H1 (cell line): ENCODE measurements around the gene CAMTA1. TPM values are rescaled to one million over a fixed set of nuclear protein-coding genes. Genes with fewer than 3 reads are reported as not detected.

Experiments used
- CBX8 ChIP-seq: fragments of 300-800, 300-1000 bp; sonication (generic); IDR thresholded peaks from 2 replicates; pipeline ENCODE4 v1.7.1; 2016; ENCODE audit warnings: low read depth, low read length, borderline replicate concordance
- HDAC2 ChIP-seq, 2 experiments: fragments of 300-600 bp in 1 of 2; sonication (generic) in 1 of 2; IDR thresholded peaks; 2 replicates each; pipeline ENCODE4 v1.6.1; 2011 to 2012; ENCODE audit warnings: low read depth in 2 of 2, low read length in 2 of 2, mild to moderate bottlenecking in 2 of 2, moderate library complexity in 2 of 2, borderline replicate concordance in 1 of 2, inconsistent platforms in 1 of 2
- NRF1 ChIP-seq: IDR thresholded peaks from 2 replicates; pipeline ENCODE4 v1.6.1; 2011; ENCODE audit warnings: mild to moderate bottlenecking, low read depth, low read length, improper control_type of control experiment
- SIX5 ChIP-seq: IDR thresholded peaks from 2 replicates; pipeline ENCODE4 v1.6.1; 2011; ENCODE audit warnings: mild to moderate bottlenecking, low read depth, low read length
- SP2 ChIP-seq: IDR thresholded peaks from 2 replicates; pipeline ENCODE4 v1.6.1; 2012; ENCODE audit warnings: mild to moderate bottlenecking, low read length, inconsistent platforms
- TAF1 ChIP-seq: IDR thresholded peaks from 2 replicates; pipeline ENCODE4 v1.6.1; 2011; ENCODE audit warnings: mild to moderate bottlenecking, low read depth, low read length
- USF2 ChIP-seq: IDR thresholded peaks from 2 replicates; pipeline ENCODE4 v1.6.1; 2011; ENCODE audit warnings: low read length, improper control_type of control experiment
- polyA plus RNA-seq, 7 experiments: library from polyadenylated mRNA; depleted of rRNA in 3 of 7; stranded (reverse) in 5 of 7; unstranded in 2 of 7; fragments of >200 nt in 5 of 7; fragments of 200-250 nt in 2 of 7; gene quantifications; 1 replicate in 5 of 7; 2 replicates in 1 of 7; 4 replicates in 1 of 7; pipeline versions ENCODE4 v1.2.1 to v1.2.3, GENCODE V29; 2011 to 2013; ENCODE audit warnings: missing spikeins in 2 of 7, mixed read lengths in 2 of 7
- total RNA-seq: library from RNA; stranded (reverse); fragmentation: NEBNext Ultra II Directional; extraction: Animal tissue kit (Norgen Biotek cat#: 25700); gene quantifications from 2 replicates; pipeline ENCODE4 v1.2.1, GENCODE V29; 2021

Gene CAMTA1
- total and polyA plus RNA-seq, 2 of the 8 experiments (the other 6 are each of a cell fraction or from before 2014, with no cell fraction given): 65.0 to 119 TPM

- no peak for TF ChIP-seq CBX8
- no peak for TF ChIP-seq HDAC2 (IDR thresholded peaks at IDR 0.05; ENCODE audit: borderline replicate concordance in 1 of 2, low read depth in 2 of 2, low read length in 2 of 2)
- no peak for TF ChIP-seq SIX5
- no peak for TF ChIP-seq SP2
- TF ChIP-seq USF2: no peak
- TF ChIP-seq NRF1: no peak
- TF ChIP-seq TAF1: no peak
Observed at GRCh38 chr1:6827630-6828165, 42.4 kb downstream of the CAMTA1 start (continued).
